AG04450 (cell line): ENCODE results near the gene PDZRN3. TPM values are rescaled to one million over a fixed set of nuclear protein-coding genes. Genes with fewer than 3 reads are reported as not detected.

Source experiments
- CTCF ChIA-PET: fragments of 300-600, 350-600 bp; formaldehyde crosslinking; extraction: SDS; loops from one replicate; lab custom pipeline; 2022; ENCODE audit warnings: antibody characterized with exemption, inconsistent platforms; lab: Charles Lee
- POLR2A ChIA-PET: fragments of 350-600 bp; formaldehyde crosslinking; extraction: SDS; loops from one replicate; lab custom pipeline; 2021; ENCODE audit warnings: antibody characterized with exemption, inconsistent platforms; lab: Yijun Ruan, JAX
- DNase-seq: peaks from one replicate; pipeline ENCODE4 v3.0.0-alpha.2; 2011; ENCODE audit warnings: low read depth, low spot score
- H3K27ac ChIP-seq: one replicate; pipeline ENCODE4 v1.5.1; 2012; ENCODE audit warnings: low read depth, low read length, control low read depth
- H3K27me3 ChIP-seq: one replicate; pipeline ENCODE4 v1.6.0; 2012; ENCODE audit warnings: low read length; ENCODE audit not compliant: control insufficient read depth, insufficient read depth
- H3K4me3 ChIP-seq: 2 replicates; pipeline ENCODE4 v1.5.1; 2011; ENCODE audit warnings: mild to moderate bottlenecking, low read depth, low read length, control low read depth
- H3K9me3 ChIP-seq: 2 replicates; pipeline ENCODE4 v1.5.1; 2012; ENCODE audit warnings: low read length; ENCODE audit not compliant: control insufficient read depth, insufficient read depth
- CTCF ChIP-seq: IDR thresholded peaks from 2 replicates; pipeline ENCODE4 v1.5.1; 2011; ENCODE audit warnings: low read depth, low read length, control low read depth, inconsistent platforms
- polyA plus RNA-seq: library from polyadenylated mRNA; depleted of rRNA; stranded (reverse); fragments of >200 nt; gene quantifications from 2 replicates; pipeline ENCODE4 v1.2.3, GENCODE V29; 2011

PDZRN3 gene
- polyA plus RNA-seq, 1 experiment = 14.7 TPM

GRCh38 chr3:73621388-73621787 is 3.4 kb downstream of the PDZRN3 start:
- no peaks in the 10 kb centered on the region for H3K27me3 ChIP-seq
- no peak for DNase-seq
- ChIA-PET POLR2A (interaction anchor here (0.6 to 1.0 kb wide), 2 partner anchors 16 to 168 kb away, joined by 3 to 4 read pairs; no protein-coding TSS in a partner anchor), CTCF (interaction anchor here (0.7 to 2.6 kb wide), 7 partner anchors 29 to 249 kb away, joined by 3 to 23 read pairs (median 5); no protein-coding TSS in a partner anchor)
- TF ChIP-seq CTCF = no peak
- peak overlapping the region; percentile 89 for H3K4me3 ChIP-seq
- H3K27ac ChIP-seq = peak overlapping the region; percentile 58
- no peaks in the 10 kb centered on the region; the same call in 1 of the 2 replicates for H3K9me3 ChIP-seq

- no peak overlapping the region for H3K27ac ChIP-seq
These were observed 6.3 kb downstream of the PDZRN3 start for GRCh38 chr3:73618461-73618860.

GRCh38 chr3:73616056-73616455 is 8.7 kb downstream of the PDZRN3 start:
- DNase-seq = no peak
- Histone ChIP-seq H3K9me3 (no peaks in the 10 kb centered on the region), H3K27me3 (no peaks in the 10 kb centered on the region), H3K4me3 (no peak overlapping the region), H3K27ac (no peak overlapping the region)
- POLR2A ChIA-PET = no interaction called here
- no peak for TF ChIP-seq CTCF
- CTCF ChIA-PET = interaction anchor here (0.6 to 1.2 kb wide), 2 partner anchors 107 to 233 kb away, joined by 3 read pairs; no protein-coding TSS in a partner anchor

More at GRCh38 chr3:73618461-73618860, 6.3 kb downstream of the PDZRN3 start:
- H3K27me3 ChIP-seq = no peaks in the 10 kb centered on the region
- H3K4me3 ChIP-seq = no peak overlapping the region
- DNase-seq = no peak
- no peaks in the 10 kb centered on the region for H3K9me3 ChIP-seq
- POLR2A ChIA-PET = no interaction called here
- CTCF ChIA-PET = interaction anchor here (0.8 to 1.5 kb wide), 2 partner anchors 110 to 230 kb away, joined by 3 to 6 read pairs; no protein-coding TSS in a partner anchor
- no peak for TF ChIP-seq CTCF

GRCh38 chr3:73614419-73614818 is 10.3 kb downstream of the PDZRN3 start:
- H3K27me3 ChIP-seq = no peaks in the 10 kb centered on the region
- no peak overlapping the region for H3K27ac ChIP-seq
- ChIA-PET CTCF (interaction anchor here (1.1 to 2.2 kb wide), 2 partner anchors 10 to 234 kb away, joined by 4 to 13 read pairs; no protein-coding TSS in a partner anchor), POLR2A (interaction anchor here (0.5 to 1.2 kb wide), 5 partner anchors 10 to 152 kb away, joined by 3 to 8 read pairs (median 4); no protein-coding TSS in a partner anchor)
- H3K4me3 ChIP-seq = no peak overlapping the region
- DNase-seq = no peak
- no peaks in the 10 kb centered on the region for H3K9me3 ChIP-seq
- no peak for TF ChIP-seq CTCF

- CTCF ChIA-PET = no interaction called here
- POLR2A ChIA-PET = interaction anchor here (0.6 kb wide), 1 partner anchor 12 kb away, joined by 3 read pairs; no protein-coding TSS in a partner anchor
- DNase-seq = no peak
- Histone ChIP-seq H3K9me3 (no peaks in the 10 kb centered on the region), H3K27ac (no peak overlapping the region), H3K27me3 (no peaks in the 10 kb centered on the region), H3K4me3 (no peak overlapping the region)
- TF ChIP-seq CTCF = no peak
These were observed 13.6 kb downstream of the PDZRN3 start for GRCh38 chr3:73611176-73611575.
